ENCODE data around the gene CNTNAP5. TPM values are rescaled to one million over a fixed set of nuclear protein-coding genes. Genes with fewer than 3 reads are reported as not detected.

CNTNAP5 gene
- total and polyA plus RNA-seq, 2 of the 13 experiments (the other 11 are each of a cell fraction or from before 2014, with no cell fraction given), result not detected

DNA sequence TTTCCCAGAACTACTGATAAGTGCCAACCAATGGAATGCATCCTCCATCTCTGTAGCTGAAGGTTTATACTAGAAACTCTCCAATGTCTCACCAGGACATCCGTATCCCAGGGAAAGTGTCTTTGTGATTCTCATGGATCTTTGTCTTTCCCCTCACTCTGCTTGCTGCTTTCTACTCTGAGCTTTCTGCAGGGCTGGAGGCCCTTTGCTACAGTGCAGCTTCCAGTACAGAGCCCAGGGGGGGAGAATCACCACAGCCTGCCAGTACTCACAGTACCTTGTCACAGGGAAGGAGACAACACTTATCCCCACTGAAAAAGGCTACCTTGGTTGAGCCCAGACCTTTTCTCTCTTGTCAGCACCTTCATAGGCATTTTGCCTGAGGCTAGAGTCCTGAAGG lies 627.0 kb downstream of the CNTNAP5 start (continued):
- TF ChIP-seq, protein P1, sequence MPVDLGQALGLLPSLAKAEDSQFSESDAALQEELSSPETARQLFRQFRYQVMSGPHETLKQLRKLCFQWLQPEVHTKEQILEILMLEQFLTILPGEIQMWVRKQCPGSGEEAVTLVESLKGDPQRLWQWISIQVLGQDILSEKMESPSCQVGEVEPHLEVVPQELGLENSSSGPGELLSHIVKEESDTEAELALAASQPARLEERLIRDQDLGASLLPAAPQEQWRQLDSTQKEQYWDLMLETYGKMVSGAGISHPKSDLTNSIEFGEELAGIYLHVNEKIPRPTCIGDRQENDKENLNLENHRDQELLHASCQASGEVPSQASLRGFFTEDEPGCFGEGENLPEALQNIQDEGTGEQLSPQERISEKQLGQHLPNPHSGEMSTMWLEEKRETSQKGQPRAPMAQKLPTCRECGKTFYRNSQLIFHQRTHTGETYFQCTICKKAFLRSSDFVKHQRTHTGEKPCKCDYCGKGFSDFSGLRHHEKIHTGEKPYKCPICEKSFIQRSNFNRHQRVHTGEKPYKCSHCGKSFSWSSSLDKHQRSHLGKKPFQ (CRISPR knock-in tag; IDR thresholded peaks at IDR 0.05; ENCODE audit: insufficient replicate concordance), result no peak
- TF ChIP-seq SAP130 (CRISPR knock-in tag; IDR thresholded peaks at IDR 0.05; ENCODE audit: low read depth), result no peak
- TF ChIP-seq, protein P2, sequence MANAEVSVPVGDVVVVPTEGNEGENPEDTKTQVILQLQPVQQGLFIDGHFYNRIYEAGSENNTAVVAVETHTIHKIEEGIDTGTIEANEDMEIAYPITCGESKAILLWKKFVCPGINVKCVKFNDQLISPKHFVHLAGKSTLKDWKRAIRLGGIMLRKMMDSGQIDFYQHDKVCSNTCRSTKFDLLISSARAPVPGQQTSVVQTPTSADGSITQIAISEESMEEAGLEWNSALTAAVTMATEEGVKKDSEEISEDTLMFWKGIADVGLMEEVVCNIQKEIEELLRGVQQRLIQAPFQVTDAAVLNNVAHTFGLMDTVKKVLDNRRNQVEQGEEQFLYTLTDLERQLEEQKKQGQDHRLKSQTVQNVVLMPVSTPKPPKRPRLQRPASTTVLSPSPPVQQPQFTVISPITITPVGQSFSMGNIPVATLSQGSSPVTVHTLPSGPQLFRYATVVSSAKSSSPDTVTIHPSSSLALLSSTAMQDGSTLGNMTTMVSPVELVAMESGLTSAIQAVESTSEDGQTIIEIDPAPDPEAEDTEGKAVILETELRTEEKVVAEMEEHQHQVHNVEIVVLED (CRISPR knock-in tag; IDR thresholded peaks at IDR 0.05; ENCODE audit: borderline replicate concordance), result no peak
- TF ChIP-seq, protein P3, sequence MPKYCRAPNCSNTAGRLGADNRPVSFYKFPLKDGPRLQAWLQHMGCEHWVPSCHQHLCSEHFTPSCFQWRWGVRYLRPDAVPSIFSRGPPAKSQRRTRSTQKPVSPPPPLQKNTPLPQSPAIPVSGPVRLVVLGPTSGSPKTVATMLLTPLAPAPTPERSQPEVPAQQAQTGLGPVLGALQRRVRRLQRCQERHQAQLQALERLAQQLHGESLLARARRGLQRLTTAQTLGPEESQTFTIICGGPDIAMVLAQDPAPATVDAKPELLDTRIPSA (CRISPR knock-in tag; IDR thresholded peaks at IDR 0.05; ENCODE audit: borderline replicate concordance), result no peak
- TF ChIP-seq, protein P4, sequence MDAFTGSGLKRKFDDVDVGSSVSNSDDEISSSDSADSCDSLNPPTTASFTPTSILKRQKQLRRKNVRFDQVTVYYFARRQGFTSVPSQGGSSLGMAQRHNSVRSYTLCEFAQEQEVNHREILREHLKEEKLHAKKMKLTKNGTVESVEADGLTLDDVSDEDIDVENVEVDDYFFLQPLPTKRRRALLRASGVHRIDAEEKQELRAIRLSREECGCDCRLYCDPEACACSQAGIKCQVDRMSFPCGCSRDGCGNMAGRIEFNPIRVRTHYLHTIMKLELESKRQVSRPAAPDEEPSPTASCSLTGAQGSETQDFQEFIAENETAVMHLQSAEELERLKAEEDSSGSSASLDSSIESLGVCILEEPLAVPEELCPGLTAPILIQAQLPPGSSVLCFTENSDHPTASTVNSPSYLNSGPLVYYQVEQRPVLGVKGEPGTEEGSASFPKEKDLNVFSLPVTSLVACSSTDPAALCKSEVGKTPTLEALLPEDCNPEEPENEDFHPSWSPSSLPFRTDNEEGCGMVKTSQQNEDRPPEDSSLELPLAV (CRISPR knock-in tag; conservative IDR thresholded peaks at IDR 0.05; ENCODE audit: low read depth), result no peak
- TF ChIP-seq CEBPB (IDR thresholded peaks at IDR 0.05; ENCODE audit: borderline replicate concordance, low read depth, low read length), result no peak
- no peak for TF ChIP-seq ZNF468 (CRISPR knock-in tag; IDR thresholded peaks at IDR 0.05)
- TF ChIP-seq MAFG (CRISPR knock-in tag; IDR thresholded peaks at IDR 0.05), result no peak
